Brain pericyte (primary cell): ENCODE measurements around the gene FGF8.

Experiments
- DNase-seq: peaks from one replicate; pipeline ENCODE4 v3.0.0-alpha.2; 2012; ENCODE audit warnings: low read depth, low spot score

FGF8 gene

GRCh38 chr10:101768791-101769170 lies 7.1 kb downstream of the FGF8 start:
- DNase-seq, result no peak

GRCh38 chr10:101767966-101768790 lies 7.7 kb downstream of the FGF8 start:
- DNase-seq, result no peak

- DNase-seq, result no peak
Measured at GRCh38 chr10:101767600-101767945, 8.3 kb downstream of the FGF8 start.

GRCh38 chr10:101766753-101767599 lies 8.9 kb downstream of the FGF8 start:
- DNase-seq, result no peak

- no peak for DNase-seq
Measured at GRCh38 chr10:101766306-101766705, 9.6 kb downstream of the FGF8 start.

- DNase-seq, result no peak
Measured at GRCh38 chr10:101763141-101763846, 12.6 kb downstream of the FGF8 start.

- no peak for DNase-seq
Measured at GRCh38 chr10:101762736-101763135, 13.2 kb downstream of the FGF8 start.

- no peak for DNase-seq
Measured at GRCh38 chr10:101761226-101761625, 14.7 kb downstream of the FGF8 start.

GRCh38 chr10:101760510-101760909 lies 15.4 kb downstream of the FGF8 start:
- DNase-seq, result no peak

- DNase-seq, result no peak
Measured at GRCh38 chr10:101759309-101760247, 16.3 kb downstream of the FGF8 start.

GRCh38 chr10:101758858-101759257 lies 17.1 kb downstream of the FGF8 start:
- DNase-seq, result no peak

- no peak for DNase-seq
Measured at GRCh38 chr10:101752241-101752640, 23.7 kb downstream of the FGF8 start.

- no peak for DNase-seq
Measured at GRCh38 chr10:101749047-101750016, 26.6 kb downstream of the FGF8 start.

- no peak for DNase-seq
Measured at GRCh38 chr10:101748496-101748895, 27.4 kb downstream of the FGF8 start.

- no peak for DNase-seq
Measured at GRCh38 chr10:101745074-101745696, 30.7 kb downstream of the FGF8 start.

- DNase-seq, result no peak
Measured at GRCh38 chr10:101744267-101744666, 31.6 kb downstream of the FGF8 start.

GRCh38 chr10:101741938-101742337 lies 34.0 kb downstream of the FGF8 start:
- no peak for DNase-seq

- no peak for DNase-seq
Measured at GRCh38 chr10:101736666-101737065, 39.2 kb downstream of the FGF8 start.

- DNase-seq, result no peak
Measured at GRCh38 chr10:101732096-101732495, 43.8 kb downstream of the FGF8 start.

- DNase-seq, result no peak
Measured at GRCh38 chr10:101726115-101726387, 49.9 kb downstream of the FGF8 start.
